ENCODE data around the gene HADHA.

DNA sequence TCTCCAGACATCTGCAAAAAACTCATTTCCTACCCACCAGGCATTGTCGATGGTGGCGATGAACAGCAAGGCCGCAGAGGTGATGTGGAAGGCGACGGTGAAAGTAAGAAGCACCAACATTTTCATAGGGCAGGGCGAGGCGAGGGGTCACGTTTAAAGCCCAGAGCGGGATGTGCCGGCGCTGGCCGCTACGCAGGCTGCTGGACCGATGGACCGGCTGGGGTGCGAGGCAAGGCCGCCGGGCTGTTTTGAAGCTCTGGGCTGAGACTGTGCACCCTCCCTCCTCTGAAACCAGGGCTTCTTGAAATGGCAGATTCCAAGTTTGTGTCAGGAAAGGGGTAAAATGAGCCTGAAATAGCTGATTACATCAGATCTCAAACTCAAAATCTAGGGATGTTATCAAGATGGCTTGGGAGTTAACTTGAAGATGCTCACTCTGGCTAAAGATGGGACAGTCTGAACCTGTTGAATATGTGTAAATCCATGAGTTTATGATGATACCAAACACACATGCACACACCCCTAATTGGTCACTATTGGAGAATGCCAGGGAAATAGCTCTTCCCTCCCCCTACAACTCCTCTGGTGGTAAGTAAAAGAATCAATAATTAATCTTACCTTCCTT, 103.2 kb downstream of the HADHA start:
- TF ChIP-seq, protein P1, sequence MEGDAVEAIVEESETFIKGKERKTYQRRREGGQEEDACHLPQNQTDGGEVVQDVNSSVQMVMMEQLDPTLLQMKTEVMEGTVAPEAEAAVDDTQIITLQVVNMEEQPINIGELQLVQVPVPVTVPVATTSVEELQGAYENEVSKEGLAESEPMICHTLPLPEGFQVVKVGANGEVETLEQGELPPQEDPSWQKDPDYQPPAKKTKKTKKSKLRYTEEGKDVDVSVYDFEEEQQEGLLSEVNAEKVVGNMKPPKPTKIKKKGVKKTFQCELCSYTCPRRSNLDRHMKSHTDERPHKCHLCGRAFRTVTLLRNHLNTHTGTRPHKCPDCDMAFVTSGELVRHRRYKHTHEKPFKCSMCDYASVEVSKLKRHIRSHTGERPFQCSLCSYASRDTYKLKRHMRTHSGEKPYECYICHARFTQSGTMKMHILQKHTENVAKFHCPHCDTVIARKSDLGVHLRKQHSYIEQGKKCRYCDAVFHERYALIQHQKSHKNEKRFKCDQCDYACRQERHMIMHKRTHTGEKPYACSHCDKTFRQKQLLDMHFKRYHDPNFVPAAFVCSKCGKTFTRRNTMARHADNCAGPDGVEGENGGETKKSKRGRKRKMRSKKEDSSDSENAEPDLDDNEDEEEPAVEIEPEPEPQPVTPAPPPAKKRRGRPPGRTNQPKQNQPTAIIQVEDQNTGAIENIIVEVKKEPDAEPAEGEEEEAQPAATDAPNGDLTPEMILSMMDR (IDR thresholded peaks at IDR 0.05; ENCODE audit: poor library complexity, severe bottlenecking): no peak
- no peak for TF ChIP-seq TAF1 (IDR thresholded peaks at IDR 0.05; ENCODE audit: low read depth)
- TF ChIP-seq EZH2 (IDR thresholded peaks at IDR 0.05; ENCODE audit: borderline replicate concordance, insufficient read depth, low read length, poor library complexity, severe bottlenecking): no peak
- no peak for TF ChIP-seq EP300 (conservative IDR thresholded peaks at IDR 0.05; ENCODE audit: poor library complexity, severe bottlenecking)
- no peak for TF ChIP-seq REST (IDR thresholded peaks at IDR 0.05; ENCODE audit: borderline replicate concordance)

All from neural cell (in vitro differentiated cells).